ENCODE data around the gene RPGR.

DNA sequence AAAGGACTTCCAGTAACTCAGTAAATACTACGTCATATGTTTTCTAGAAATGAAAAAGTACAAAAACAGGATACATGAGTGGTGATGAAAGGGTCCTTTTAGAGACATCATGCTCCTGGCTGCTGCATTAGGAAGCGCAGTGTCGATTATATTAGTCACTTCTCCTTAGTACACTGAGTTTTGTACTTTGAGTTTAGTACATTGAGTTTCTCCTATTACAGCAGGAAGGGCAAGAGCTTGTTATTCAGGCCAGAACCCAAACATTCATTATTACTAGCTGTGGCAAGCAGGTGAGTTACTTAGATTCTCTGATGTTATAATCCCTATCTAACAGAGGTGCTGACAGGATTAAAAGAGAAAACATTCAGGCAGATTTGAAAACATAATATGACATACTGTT lies 21.3 kb downstream of the RPGR start:
- TF ChIP-seq SNAI2 (CRISPR knock-in tag; IDR thresholded peaks at IDR 0.05) (no peak), ZNF8 (CRISPR knock-in tag; IDR thresholded peaks at IDR 0.05) (no peak)
